PC-9 (cell line): ENCODE results near the gene GNA12. TPM values are rescaled to one million over a fixed set of nuclear protein-coding genes. Genes with fewer than 3 reads are reported as not detected.

Experiments used
- BruUV-seq: library from RNA; stranded (reverse); fragments of 400-500 nt; replicated peaks from 2 replicates; lab custom pipeline; 2021; lab: Mats Ljungman, UMichigan
- CTCF ChIA-PET: fragments of 300-600 bp; sonication (Branson Sonifier 250); formaldehyde crosslinking; loops from one replicate; lab custom pipeline; 2022; ENCODE audit warnings: antibody characterized with exemption; lab: Charles Lee
- POLR2A ChIA-PET: fragments of 300-600 bp; sonication (Branson Sonifier 250); formaldehyde crosslinking; loops from one replicate; lab custom pipeline; 2022; ENCODE audit warnings: antibody characterized with exemption; ENCODE audit not compliant: unreplicated experiment; lab: Charles Lee
- DNase-seq, 2 experiments: peaks; one replicate each; pipeline versions ENCODE4 v3.0.0 to v3.0.0-alpha.2; 2015 to 2022; ENCODE audit warnings: mixed read lengths in 1 of 2
- H2AFZ ChIP-seq: fragments of 200-600 bp; sonication (generic); 2 replicates; pipeline ENCODE4 v1.8.1; 2017; ENCODE audit warnings: antibody characterized with exemption
- H3F3A ChIP-seq: fragments of 200-600 bp; sonication (generic); 2 replicates; pipeline ENCODE4 v1.8.1; 2017; ENCODE audit warnings: antibody characterized with exemption, mild to moderate bottlenecking, low read depth; ENCODE audit not compliant: insufficient read depth
- H3K27ac ChIP-seq: fragments of 200-600 bp; sonication (generic); 2 replicates; pipeline ENCODE4 v1.6.1; 2016; ENCODE audit warnings: mixed run types
- H3K27me3 ChIP-seq: fragments of 200-600 bp; sonication (generic); 2 replicates; pipeline ENCODE4 v1.6.1; 2016; ENCODE audit warnings: low read depth, mixed run types; ENCODE audit not compliant: insufficient read depth
- H3K36me3 ChIP-seq: fragments of 200-600 bp; sonication (generic); 2 replicates; pipeline ENCODE4 v1.6.1; 2016; ENCODE audit warnings: low read depth, mixed run types
- H3K4me1 ChIP-seq: fragments of 200-600 bp; sonication (generic); replicated peaks from 2 replicates; pipeline ENCODE4 v1.6.1; 2016; ENCODE audit warnings: mixed run types; ENCODE audit not compliant: insufficient read depth
- H3K4me2 ChIP-seq: fragments of 200-600 bp; sonication (generic); 2 replicates; pipeline ENCODE4 v1.6.1; 2017; ENCODE audit warnings: mixed run types
- H3K4me3 ChIP-seq: fragments of 200-600 bp; sonication (generic); 2 replicates; pipeline ENCODE4 v1.6.1; 2016; ENCODE audit warnings: mixed run types
- H3K79me2 ChIP-seq: fragments of 200-600 bp; sonication (generic); 2 replicates; pipeline ENCODE4 v1.6.1; 2017; ENCODE audit warnings: low read depth, mixed run types
- H3K9me2 ChIP-seq: fragments of 200-600 bp; sonication (generic); 2 replicates; pipeline ENCODE4 v1.8.1; 2017; ENCODE audit warnings: mild to moderate bottlenecking; ENCODE audit not compliant: insufficient read depth
- H3K9me3 ChIP-seq: fragments of 200-600 bp; sonication (generic); 2 replicates; pipeline ENCODE4 v1.8.1; 2016; ENCODE audit warnings: low read depth; ENCODE audit not compliant: insufficient read depth
- H4K20me1 ChIP-seq: fragments of 200-600 bp; sonication (generic); 2 replicates; pipeline ENCODE4 v1.8.1; 2017; ENCODE audit not compliant: insufficient read depth
- CTCF ChIP-seq: fragments of 200-600 bp; sonication (generic); conservative IDR thresholded peaks from 2 replicates; pipeline ENCODE4 v1.6.1; 2017; ENCODE audit warnings: mixed run types, antibody characterized with exemption, mild to moderate bottlenecking, moderate library complexity
- EZH2 ChIP-seq: fragments of 200-600 bp; sonication (generic); IDR thresholded peaks from 2 replicates; pipeline ENCODE4 v1.8.0; 2017; ENCODE audit warnings: antibody characterized with exemption, low read depth
- intact Hi-C: fragments of 100-400 bp; cut with micrococcal nuclease; formaldehyde crosslinking; loops from one replicate; pipeline ENCODE4 v1.10.0; 2022; ENCODE audit not compliant: unreplicated experiment
- total RNA-seq: library from RNA; stranded (reverse); gene quantifications from 2 replicates; pipeline ENCODE4 v1.2.3, GENCODE V29; 2021

Gene GNA12
- total RNA-seq, 1 experiment from 2014 or later, result 51.7 TPM

DNA sequence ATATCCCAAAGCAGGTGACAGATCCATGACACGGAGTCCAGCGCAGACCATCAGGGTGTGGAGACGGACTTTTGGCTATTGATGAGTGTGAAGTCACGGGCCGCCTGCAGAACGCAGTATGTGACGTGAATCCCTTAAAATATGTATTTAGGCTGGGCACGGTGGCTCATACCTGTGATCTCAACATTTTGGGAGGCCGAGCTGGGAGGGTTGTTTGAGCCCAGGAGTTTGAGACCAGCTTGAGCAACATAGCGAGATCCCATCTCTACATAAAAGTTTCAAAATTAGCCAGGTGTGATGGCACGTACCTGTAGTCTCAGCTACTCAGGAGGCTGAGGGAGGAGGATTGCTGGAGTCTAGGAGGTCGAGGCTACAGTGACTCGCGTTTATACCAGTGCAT, 158.0 kb downstream of the GNA12 start:
- TF ChIP-seq CTCF, result no peak

DNA sequence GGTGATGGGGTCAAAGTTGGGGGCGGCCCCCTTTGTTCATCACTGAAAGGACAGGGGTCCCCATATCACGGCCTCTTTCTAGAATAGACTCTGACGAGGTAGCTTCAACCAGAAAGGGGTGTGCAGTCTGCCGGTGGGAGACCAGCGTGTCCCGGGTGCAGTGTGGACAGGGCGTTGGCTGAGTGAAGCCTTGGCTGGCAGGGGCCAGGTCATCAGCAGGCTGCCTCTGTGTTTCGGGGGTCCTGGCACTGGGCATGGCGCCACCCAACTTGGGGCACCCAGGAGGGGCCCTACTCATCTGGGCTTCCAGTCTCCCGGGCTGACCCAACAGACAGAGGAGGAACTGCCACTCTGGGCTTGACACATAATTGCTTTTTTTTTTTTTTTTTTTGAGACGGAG, 159.6 kb downstream of the GNA12 start:
- Histone ChIP-seq H4K20me1 (no peaks in the 10 kb centered on the region), H3K9me3 (no peaks in the 10 kb centered on the region), H3K27me3 (0 out of 2 replicates have a peak, but pooled peaks cover 7% of the 10 kb centered on the region), H3K79me2 (no peaks in the 10 kb centered on the region), H3K9me2 (no peaks in the 10 kb centered on the region), H3F3A (no peaks in the 10 kb centered on the region), H3K4me1 (no peaks in the 10 kb centered on the region), H2AFZ (no peak overlapping the region), H3K4me3 (no peak overlapping the region), H3K4me2 (no peak overlapping the region), H3K36me3 (no peaks in the 10 kb centered on the region), H3K27ac (no peak overlapping the region)
- intact Hi-C loops, result no loop called here
- no peak for DNase-seq
- BruUV-seq, result no TSS peak
- ChIA-PET POLR2A (no interaction called here), CTCF (no interaction called here)
- TF ChIP-seq CTCF (no peak), EZH2 (no peak)

More for the DNA sequence above, 158.0 kb downstream of the GNA12 start:
- Histone ChIP-seq H3K79me2 (no peaks in the 10 kb centered on the region), H3F3A (no peaks in the 10 kb centered on the region), H2AFZ (no peak overlapping the region), H3K4me1 (peaks cover 8% of the 10 kb centered on the region; the same call in 1 of the 2 replicates), H4K20me1 (no peaks in the 10 kb centered on the region; the same call in 1 of the 2 replicates), H3K9me2 (no peaks in the 10 kb centered on the region), H3K27ac (no peak overlapping the region), H3K36me3 (no peaks in the 10 kb centered on the region), H3K4me2 (no peak overlapping the region), H3K9me3 (no peaks in the 10 kb centered on the region), H3K27me3 (0 out of 2 replicates have a peak, but pooled peaks cover 3% of the 10 kb centered on the region), H3K4me3 (no peak overlapping the region)
- BruUV-seq, result no TSS peak
- ChIA-PET CTCF (interaction anchor here (0.7 kb wide), 2 partner anchors 17 to 224 kb away, joined by 4 to 6 read pairs; no protein-coding TSS in a partner anchor), POLR2A (interaction anchor here (0.6 kb wide), 1 partner anchor 307 kb away, joined by 4 read pairs; no protein-coding TSS in a partner anchor)
- intact Hi-C loops, result no loop called here
- DNase-seq, result no peak

DNA sequence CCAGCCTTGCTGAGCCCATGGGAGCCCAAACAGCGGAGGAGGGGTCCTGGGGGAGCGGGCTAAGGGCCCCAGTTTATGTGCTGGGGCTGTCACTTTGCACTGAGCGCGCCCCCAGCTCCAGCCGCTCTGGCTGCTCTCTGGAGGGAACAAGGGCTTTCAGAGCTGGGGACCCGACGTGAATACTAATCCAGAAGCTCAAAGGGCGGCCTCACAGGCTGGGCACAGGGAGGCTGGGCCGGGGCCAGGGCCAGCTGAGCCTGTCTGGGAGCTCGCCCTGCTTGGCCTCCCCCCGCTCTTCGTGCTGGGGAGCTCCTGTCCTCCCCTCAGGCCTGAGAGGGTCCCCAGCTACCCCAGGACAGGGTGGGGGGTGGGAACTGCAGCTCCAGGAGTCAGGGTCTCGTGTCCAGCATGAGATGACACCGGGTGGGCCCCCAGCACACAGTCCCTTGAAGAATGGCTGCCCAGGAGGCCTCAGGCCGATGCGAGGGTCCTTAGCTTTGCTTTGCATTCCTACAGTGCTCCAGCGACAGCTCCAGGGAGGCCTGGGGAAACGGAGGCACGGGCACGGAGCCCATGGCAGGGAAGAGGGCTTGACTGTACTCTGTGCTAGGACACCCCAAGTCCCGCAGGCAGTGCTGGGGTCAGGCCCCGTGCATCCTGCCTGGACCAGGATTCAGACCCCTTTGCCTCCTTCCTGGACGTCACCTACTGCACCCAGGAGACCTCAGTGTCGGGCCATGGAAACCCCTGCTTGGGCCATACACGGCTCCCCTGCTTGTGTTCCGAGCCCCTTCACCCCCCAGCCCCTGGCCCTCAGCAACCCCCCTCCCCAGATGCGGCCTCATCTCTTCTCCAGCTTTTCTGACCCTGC, 161.9 kb downstream of the GNA12 start:
- Histone ChIP-seq H3K4me1 (no peaks in the 10 kb centered on the region), H3K4me2 (no peak overlapping the region), H4K20me1 (no peaks in the 10 kb centered on the region), H3K79me2 (no peaks in the 10 kb centered on the region), H3K36me3 (no peaks in the 10 kb centered on the region), H3K27ac (no peak overlapping the region), H3K4me3 (no peak overlapping the region), H2AFZ (no peak overlapping the region), H3K9me2 (no peaks in the 10 kb centered on the region), H3K27me3 (0 out of 2 replicates have a peak, but pooled peaks cover 9% of the 10 kb centered on the region), H3K9me3 (no peaks in the 10 kb centered on the region), H3F3A (no peaks in the 10 kb centered on the region)
- no peak for DNase-seq
- CTCF ChIA-PET, result interaction anchor here (0.7 kb wide), 1 partner anchor 545 kb away, joined by 3 read pairs; no protein-coding TSS in a partner anchor
- intact Hi-C loops, result loop anchor here (1.0 kb wide), 2 partner anchors 205 to 231 kb away; no protein-coding TSS in a partner anchor
- TF ChIP-seq CTCF (no peak), EZH2 (no peak)
- no TSS peak for BruUV-seq
- POLR2A ChIA-PET, result interaction anchor here (0.6 kb wide), 1 partner anchor 9 kb away, joined by 6 read pairs; no protein-coding TSS in a partner anchor
